ENCODE measurements around the gene EFCAB6. TPM values are rescaled to one million over a fixed set of nuclear protein-coding genes. Genes with fewer than 3 reads are reported as not detected.

Gene EFCAB6
- total and polyA plus RNA-seq, 10 of the 15 experiments (the other 5 are each of a cell fraction or from before 2014, with no cell fraction given) = 0.05 to 0.42 (median 0.19) TPM

DNA sequence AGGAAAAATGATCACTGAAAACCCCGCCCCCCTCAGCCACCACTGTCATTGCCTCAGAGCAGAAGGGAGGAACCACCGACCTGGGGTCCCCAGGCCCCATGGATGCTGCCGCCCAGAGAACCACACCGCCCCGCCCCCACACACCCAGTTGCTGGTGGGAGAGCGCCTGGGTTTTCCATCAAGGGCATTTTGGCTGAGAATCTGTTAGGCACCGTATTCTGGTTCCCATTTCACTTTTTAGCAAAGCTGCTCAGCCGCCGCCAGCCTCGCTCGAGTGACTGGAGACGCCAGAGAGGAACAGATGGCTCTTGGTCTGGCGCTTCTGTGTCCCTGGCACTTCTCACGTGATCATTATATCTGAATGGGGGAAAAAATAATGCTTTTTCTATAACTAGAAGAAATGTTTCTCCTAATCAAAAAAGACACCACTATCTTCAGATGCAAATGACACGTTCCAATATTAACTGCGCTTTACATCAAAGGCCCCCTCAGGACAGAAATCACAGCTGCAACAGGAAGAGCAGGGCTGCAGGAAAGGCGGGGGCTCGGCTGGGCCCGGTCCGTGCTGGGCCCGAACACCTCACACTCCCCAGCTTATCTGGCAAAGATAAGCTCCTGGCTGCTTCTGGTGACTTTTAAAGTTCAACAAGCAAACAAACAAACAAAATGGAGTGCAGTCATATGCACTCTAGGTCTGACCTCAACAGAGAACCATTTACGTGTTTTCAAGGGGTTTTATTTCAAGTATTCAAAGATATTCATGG is 250.5 kb downstream of the EFCAB6 start:
- POLR2A ChIA-PET = no interaction called here
- in situ Hi-C loops (cut with MboI) = no loop called here
- SMC1A ChIA-PET (ENCODE audit: uncharacterized antibody, unreplicated experiment) = no interaction called here
- 27% methylated on average over 22 of the region's 22 CpGs for WGBS (ENCODE audit: insufficient coverage, insufficient replicate concordance, low lambda C conversion rate, missing lambda C conversion rate)
- no peak overlapping the region for H3K4me3 ChIP-seq
- intact Hi-C loops (cut with micrococcal nuclease; ENCODE audit: unreplicated experiment) = no loop called here
- H3K27me3 ChIP-seq (replicated peaks in 1 of 2; ENCODE audit: control insufficient read depth in 2 of 2, insufficient read depth in 2 of 2, low read length in 1 of 2) = no peaks in the 10 kb centered on the region
- CTCF ChIA-PET = no interaction called here
- H3K79me2 ChIP-seq (ENCODE audit: control insufficient read depth, insufficient read depth, low read length) = no peaks in the 10 kb centered on the region
- DNase-seq (ENCODE audit: low read depth, low spot score) (no peak), ATAC-seq (no peak), FAIRE-seq (no peak)
- TF ChIP-seq NRF1 (conservative IDR thresholded peaks at IDR 0.05; ENCODE audit: low read depth, low read length) (no peak), SPI1 (IDR thresholded peaks at IDR 0.05; ENCODE audit: borderline replicate concordance, insufficient read depth, low read depth, low read length) (no peak)
- TF ChIP-seq, protein P1, sequence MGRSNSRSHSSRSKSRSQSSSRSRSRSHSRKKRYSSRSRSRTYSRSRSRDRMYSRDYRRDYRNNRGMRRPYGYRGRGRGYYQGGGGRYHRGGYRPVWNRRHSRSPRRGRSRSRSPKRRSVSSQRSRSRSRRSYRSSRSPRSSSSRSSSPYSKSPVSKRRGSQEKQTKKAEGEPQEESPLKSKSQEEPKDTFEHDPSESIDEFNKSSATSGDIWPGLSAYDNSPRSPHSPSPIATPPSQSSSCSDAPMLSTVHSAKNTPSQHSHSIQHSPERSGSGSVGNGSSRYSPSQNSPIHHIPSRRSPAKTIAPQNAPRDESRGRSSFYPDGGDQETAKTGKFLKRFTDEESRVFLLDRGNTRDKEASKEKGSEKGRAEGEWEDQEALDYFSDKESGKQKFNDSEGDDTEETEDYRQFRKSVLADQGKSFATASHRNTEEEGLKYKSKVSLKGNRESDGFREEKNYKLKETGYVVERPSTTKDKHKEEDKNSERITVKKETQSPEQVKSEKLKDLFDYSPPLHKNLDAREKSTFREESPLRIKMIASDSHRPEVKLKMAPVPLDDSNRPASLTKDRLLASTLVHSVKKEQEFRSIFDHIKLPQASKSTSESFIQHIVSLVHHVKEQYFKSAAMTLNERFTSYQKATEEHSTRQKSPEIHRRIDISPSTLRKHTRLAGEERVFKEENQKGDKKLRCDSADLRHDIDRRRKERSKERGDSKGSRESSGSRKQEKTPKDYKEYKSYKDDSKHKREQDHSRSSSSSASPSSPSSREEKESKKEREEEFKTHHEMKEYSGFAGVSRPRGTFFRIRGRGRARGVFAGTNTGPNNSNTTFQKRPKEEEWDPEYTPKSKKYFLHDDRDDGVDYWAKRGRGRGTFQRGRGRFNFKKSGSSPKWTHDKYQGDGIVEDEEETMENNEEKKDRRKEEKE (IDR thresholded peaks at IDR 0.05) = no peak
- H3K27ac ChIP-seq (ENCODE audit: control insufficient read depth, insufficient read depth) = no peak overlapping the region
- H3K4me1 ChIP-seq (ENCODE audit: control insufficient read depth, insufficient read depth, low read length) = no peaks in the 10 kb centered on the region
- no peak overlapping the region for H3K9ac ChIP-seq (ENCODE audit: control insufficient read depth, insufficient read depth, low read length)
- RAD21 ChIA-PET (ENCODE audit: unreplicated experiment) = no interaction called here
- H3K36me3 ChIP-seq (ENCODE audit: control insufficient read depth in 2 of 2, insufficient read depth in 2 of 2, low read length in 1 of 2) = no peaks in the 10 kb centered on the region
- H2AFZ ChIP-seq (ENCODE audit: control insufficient read depth, low read depth, low read length) = no peak overlapping the region
- H3K4me2 ChIP-seq (ENCODE audit: control insufficient read depth, insufficient read depth) = no peak overlapping the region
- no TSS peak for BruUV-seq (replicated peaks)
- no peaks in the 10 kb centered on the region for H4K20me1 ChIP-seq (ENCODE audit: control insufficient read depth, insufficient read depth)
- no peaks in the 10 kb centered on the region; the same call in 2 of the 3 replicates for H3K9me3 ChIP-seq (replicated peaks; ENCODE audit: control insufficient read depth, insufficient read depth, low read length)

Data from GM12878 (cell line).